ENCODE results near the gene MAP3K15.

The MAP3K15 gene

DNA sequence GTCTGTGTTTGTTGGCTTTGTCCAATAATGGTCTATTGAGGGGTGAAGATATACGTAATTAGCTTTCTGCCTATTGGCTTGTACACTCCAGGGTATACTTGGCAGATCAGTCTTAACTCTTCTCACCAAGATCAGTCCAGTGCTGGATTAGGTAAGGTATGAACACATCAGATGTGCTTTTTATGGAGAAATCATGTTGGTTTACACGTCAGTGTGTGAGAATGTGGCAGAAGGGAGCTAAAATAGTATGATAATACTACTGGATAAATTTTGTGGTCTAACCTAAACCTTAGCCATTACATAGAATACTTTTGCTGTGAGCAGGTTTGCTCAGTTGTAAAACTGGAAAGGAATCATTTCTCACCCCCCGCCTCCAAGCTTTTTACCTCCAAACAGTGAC lies 167.4 kb downstream of the MAP3K15 start:
- no peak for DNase-seq (ENCODE audit: extremely low read depth in 1 of 2, low read depth in 1 of 2)

DNA sequence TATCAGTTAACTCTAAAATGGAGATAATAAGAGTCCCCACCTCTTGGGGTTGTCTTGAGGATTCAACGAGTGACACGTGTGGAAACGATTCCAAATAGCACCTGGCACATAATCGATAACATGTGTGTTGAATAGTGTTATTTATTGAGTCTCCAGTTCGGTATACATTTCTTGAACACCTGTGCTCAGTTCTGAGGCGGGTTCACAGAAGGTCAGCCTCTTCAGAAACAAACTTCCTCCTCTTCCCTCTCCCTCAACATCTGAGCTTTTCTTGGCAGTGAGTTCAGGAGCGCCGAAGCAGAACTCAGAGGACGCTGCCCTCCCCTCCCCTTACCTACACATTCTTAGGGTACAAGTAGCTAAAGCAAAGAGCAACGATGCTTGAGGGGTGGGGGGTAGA lies 170.6 kb downstream of the MAP3K15 start:
- DNase-seq (ENCODE audit: extremely low read depth in 1 of 2, low read depth in 1 of 2): no peak

DNA sequence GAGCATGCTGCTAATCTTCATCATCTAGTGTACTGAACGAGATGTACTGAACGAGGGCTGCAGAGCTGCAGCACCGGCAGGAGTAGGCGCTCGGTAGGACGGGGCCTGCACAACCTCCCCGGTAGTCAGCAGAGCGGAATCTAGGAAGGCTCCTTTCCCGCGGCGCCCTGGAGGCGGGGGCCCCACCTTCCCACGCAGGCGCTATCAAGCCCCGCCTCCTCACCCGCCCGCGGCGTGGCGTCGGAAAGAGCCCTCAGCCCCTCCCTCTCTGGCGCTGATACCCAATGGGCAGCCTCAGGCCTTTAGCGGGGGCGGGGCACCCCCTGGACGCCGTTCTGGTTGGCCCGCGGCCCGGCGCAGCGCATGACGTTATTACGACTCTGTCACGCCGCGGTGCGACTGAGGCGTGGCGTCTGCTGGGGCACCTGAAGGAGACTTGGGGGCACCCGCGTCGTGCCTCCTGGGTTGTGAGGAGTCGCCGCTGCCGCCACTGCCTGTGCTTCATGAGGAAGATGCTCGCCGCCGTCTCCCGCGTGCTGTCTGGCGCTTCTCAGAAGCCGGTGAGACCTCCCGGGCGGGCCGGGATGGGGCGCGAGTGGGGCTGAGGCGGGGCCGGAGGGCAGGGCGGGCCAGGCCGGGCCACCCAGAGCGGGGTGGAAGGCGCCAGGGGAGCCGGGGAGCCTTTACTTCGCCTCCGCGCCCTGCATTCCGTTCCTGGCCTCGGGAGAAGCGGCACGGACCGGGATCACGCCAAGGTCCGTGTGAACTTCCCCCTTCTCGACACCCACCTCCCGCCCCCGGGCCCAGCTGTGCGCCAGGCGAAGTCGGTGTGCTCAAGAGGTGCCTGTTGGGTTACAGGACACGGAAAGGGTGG lies 171.5 kb downstream of the MAP3K15 start, which contains the start of gene PDHA1:
Gene PDHA1, plus strand, starts transcription at position 393 of the 874 bp plus-strand sequence. Its CDS starts 111 bp downstream, at position 504.
- peak; percentile 81 to 87 for DNase-seq (ENCODE audit: extremely low read depth in 1 of 2, low read depth in 1 of 2)

DNA sequence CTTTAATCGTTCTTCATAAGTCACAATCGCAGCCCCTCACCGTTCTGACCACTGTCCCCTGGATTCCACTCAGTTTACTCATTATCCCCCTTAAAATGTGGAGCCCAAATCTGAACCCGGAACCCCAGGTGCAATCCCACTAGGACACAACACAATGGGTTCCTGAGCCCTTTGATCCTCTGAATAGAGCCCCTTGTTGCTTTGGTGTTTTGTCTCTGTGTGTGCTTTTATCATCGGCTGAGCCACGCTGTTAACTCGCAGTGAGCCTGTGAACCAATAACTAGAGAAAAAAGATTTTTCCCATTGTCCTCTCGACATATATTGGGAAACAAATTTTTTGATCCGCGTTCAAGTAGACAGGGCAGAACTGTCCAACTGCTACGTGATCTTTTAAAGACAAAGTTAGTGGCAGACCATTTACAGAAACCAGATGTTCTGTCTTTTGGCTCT lies 172.2 kb downstream of the MAP3K15 start:
- no peak for DNase-seq (ENCODE audit: extremely low read depth in 1 of 2, low read depth in 1 of 2)

DNA sequence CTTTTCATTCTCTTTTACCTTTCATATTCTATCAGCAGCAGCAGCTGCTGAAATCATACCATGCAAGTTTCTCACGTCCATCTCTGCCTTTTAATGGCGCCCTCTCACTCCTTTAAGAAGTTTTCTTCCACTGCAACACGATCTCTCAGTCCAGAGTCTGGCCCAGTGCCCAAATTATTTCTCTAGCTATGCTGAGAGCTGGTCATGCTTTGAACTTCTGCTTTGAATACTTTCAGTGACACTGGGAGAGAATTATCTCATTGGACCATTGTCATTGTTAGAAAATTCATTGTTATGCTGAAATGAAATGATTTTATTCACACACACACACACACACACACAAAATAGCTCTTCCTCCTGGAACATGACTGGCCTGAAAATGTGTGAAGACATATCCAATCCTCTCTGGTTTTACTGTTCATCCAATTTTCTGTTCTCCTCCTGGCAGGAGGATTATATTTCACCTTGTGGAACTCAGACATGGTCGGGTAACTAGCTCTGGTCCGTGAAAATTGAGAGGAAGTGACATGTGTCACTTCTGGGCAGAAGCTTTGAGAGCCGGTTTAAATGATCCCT lies 172.9 kb downstream of the MAP3K15 start:
- no peak for DNase-seq (ENCODE audit: extremely low read depth in 1 of 2, low read depth in 1 of 2)

DNA sequence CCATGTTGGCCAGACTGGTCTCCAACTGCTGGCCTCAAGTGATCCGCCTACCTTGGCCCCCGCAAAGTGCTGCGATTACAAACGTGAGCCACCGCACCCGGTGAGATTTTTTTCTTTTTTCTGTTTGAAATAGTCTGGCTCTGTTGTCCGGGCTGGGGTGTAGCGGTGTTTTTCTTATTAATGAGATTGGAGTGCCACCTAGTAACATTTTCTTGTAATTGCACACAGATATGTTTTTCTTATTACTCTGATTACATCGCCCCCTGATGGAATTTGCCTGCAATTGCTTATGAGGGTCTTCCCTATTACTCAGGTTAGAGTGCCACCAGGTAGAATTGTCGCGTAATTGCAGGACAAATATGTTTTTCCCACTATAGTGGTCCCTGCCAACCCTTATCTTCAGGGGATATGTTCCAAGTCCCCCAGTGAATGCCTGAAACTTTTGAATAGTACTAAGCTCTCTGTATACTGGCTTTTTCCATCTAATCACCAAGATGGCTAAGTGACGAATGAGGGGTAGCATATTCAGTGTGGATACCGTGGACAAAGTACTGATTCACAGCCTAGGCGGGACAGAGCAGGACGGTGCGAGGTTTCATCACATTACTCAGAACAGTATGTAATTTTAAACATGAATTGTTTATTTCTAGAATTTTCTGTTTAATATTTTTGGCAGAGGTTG lies 180.2 kb downstream of the MAP3K15 start:
- peak in 1 of 2 donors; percentile 17 for DNase-seq (ENCODE audit: extremely low read depth in 1 of 2, low read depth in 1 of 2)

DNA sequence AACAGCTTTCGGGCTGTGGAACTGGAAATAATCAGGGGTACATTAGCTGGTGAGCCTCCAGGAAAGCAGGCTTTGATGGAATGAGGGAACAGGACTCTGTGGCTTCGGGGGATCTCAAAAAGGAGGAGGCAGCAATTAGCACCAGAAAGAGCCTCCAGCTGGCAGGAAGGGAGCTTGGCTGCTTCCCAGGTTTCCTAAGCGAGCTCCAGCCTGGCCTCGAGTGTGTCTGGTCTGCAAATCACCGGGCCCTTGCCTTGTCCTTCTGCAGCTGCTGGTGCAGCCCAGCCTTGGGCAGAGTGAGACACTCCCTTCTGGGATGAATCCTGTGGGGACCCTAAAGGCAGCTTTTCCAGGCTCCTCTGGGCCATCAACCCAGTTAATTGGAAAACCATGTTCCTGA lies 182.3 kb downstream of the MAP3K15 start:
- DNase-seq (ENCODE audit: extremely low read depth in 1 of 2, low read depth in 1 of 2): no peak

DNA sequence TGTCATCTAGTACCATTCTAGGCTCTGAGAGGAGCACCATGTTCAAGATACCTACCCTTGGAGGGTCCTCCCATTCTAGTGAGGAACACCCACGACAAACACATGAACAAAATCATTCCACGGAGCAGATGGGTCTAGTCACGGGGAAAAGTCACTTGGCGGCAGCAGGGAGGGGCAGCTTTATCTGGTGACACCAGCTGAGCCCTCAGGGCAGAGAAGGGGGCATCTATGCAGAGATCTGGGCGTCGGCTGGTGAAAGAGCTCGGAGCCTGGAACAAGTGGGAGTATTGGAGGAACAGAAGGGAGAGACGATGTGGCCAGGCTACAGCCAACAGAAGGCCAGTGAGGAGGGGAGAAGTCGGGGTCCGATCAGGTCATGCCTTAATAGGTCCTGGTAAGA lies 183.5 kb downstream of the MAP3K15 start:
- DNase-seq (ENCODE audit: extremely low read depth in 1 of 2, low read depth in 1 of 2): no peak

DNA sequence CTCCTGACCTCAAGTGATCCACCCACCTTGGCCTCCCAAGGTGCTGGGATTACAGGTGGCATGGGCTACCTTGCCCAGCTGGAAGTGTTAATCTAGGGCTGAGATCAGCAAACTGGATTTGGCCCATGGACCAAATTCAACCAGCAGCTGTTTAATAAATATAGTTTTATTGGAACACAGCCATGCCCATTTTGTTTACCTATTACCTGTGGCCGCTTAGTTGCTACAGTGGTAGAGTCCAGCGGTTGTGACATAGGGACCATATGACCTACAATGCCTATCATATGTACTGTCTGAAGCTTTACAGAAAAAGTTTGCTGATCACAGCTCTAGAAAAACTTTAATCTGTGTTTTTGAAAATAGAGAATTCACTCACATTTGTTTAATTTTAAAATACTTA lies 188.7 kb downstream of the MAP3K15 start:
- DNase-seq (ENCODE audit: extremely low read depth in 1 of 2, low read depth in 1 of 2): no peak
